DMS114 treated with DMSO at 0.1 percent for 48 hours (cell line): ENCODE data around the gene CTNNA3.

Experiments
- DNase-seq: peaks from one replicate; lab custom pipeline; 2025; ENCODE audit not compliant: unreplicated experiment; lab: John Stamatoyannopoulos, UW

The CTNNA3 gene

GRCh38 chr10:66778351-66778750 lies 917.6 kb downstream of the CTNNA3 start:
- DNase-seq, result no peak

GRCh38 chr10:66777665-66778064 lies 918.3 kb downstream of the CTNNA3 start:
- no peak for DNase-seq

DNA sequence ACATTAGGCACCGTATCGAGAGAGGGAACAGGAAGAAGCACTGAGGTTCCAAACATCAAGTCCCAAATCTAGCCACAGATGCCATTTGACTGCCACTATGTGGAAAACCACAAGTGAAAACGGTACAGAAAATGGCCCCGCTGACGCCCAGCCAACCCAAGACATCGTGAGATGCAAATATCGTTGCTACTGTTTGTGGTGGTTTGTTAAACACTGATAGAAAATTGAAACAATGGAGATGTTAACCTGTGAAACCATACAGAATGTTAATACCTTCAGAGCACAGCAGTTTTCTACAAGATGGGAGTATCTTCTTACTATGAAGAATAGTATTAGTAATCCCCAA lies 922.5 kb downstream of the CTNNA3 start:
- no peak for DNase-seq

DNA sequence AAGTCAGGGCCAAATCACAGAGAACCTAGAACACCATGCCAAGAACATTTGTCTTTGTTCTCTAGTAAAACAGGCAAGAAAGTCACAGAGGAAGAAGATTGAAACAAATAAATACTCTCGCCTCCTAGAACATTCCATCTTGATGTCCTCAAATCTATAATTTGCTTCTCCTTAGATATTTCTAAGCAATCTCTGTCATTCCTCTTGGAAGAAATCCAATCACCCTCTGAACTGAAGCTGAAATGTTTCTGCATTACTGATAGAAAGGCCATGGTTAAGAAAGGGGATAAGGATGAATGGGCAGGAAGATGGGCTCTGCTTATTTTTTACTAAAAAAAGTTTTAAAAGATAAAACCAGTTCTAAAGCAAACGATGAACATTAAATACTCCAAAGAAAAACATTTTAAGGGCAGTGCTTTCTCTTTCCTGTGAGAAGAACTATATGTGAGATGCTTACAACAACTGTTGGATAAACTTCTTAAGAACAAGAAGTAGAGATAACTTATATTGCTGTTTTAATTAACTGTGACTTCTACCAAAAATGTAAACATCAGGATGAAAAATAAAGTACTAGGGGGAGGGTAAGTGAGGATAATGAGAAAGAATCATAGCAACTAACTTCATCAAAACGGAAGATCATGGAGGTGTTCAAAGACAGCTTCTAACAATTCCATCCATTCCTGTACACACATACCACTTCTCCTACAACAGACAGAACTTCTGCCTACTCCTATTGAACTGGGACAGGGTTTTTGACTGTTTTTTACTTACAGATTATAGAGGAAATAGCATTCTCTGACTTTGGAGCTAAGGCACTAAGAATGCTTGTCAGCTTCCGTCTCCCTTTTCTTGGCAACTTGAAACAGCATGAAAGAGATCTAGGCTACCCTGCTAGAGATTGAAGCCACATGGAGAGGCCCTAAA lies 923.2 kb downstream of the CTNNA3 start:
- DNase-seq, result no peak

- no peak for DNase-seq
Observed at GRCh38 chr10:66767707-66768106, 928.3 kb downstream of the CTNNA3 start.

- no peak for DNase-seq
Observed at GRCh38 chr10:66762218-66762729, 933.7 kb downstream of the CTNNA3 start.

DNA sequence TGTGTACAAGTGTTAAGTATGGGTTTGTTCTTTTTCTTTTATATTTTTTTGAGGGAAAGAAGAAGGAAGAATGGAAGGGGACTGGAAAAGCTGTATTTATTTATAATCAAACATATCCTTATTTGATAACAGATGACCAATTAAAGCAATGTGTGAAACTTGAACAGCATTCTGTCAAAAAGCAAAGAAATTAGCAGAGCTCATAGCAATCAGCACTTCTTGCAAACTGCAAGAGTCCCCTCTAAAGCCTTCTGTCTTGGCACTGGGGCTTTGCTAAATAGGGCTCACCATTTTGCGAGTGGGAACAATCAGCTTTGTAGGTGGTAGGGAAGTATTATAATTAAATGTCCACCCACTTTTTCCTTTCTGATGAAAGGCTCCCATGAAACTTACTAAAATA lies 935.1 kb downstream of the CTNNA3 start:
- no peak for DNase-seq

GRCh38 chr10:66755474-66755873 lies 940.5 kb downstream of the CTNNA3 start:
- no peak for DNase-seq

DNA sequence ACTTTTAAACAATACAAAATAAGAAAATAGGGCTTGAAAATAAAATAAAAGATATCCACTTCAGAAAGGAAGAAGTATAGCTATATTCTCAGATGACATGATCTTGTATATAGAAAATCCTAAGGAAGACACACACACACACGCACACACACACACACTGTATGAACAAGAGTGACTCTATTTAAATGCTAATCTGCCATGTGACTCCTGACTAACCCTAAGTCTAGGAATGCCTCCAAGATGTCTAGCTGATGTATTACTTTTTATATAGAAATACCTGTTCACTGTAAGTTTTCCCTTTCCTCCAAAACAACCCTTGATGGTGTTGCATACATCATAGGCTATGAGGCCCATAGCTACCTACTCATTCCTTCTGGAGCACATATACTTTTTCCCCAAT lies 943.3 kb downstream of the CTNNA3 start:
- no peak for DNase-seq

DNA sequence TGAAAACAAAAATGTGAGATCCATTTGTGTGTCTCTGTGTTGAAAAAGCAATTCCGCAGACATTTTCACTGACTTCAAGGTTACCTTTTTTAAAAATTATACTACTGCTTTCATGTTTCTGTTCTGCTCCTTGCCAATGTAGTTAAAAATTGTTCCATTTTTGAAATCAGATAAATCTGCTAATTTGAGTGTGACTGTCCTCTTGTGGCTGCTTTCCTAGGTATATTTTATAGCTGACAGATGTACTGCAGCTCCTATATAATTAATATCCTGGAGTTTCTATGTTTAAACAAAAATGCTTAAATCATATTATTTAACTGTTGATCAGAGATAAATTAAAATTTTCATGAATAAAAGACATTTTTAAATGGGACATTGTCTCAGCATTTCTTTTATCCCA lies 947.8 kb downstream of the CTNNA3 start:
- no peak for DNase-seq

GRCh38 chr10:66747451-66747850 lies 948.5 kb downstream of the CTNNA3 start:
- DNase-seq, result no peak

DNA sequence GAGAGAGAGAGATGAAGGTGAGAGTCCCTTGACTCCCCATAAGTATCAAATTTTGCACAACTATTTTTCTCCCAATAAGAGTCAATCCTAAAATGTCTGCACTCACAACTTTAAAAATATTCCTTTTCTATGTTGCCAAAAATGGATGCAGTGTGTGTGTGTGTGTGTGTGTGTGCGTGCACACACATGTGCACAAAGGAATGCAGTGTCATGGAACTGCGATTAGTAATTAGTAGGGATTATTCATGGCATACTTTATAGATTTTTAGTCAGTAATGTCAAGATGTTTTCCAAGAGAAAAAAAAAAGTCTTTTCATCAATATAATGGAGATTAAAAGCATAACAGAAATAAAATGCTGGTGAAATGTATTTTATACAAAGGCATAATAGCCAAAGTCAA lies 949.3 kb downstream of the CTNNA3 start:
- DNase-seq, result no peak

DNA sequence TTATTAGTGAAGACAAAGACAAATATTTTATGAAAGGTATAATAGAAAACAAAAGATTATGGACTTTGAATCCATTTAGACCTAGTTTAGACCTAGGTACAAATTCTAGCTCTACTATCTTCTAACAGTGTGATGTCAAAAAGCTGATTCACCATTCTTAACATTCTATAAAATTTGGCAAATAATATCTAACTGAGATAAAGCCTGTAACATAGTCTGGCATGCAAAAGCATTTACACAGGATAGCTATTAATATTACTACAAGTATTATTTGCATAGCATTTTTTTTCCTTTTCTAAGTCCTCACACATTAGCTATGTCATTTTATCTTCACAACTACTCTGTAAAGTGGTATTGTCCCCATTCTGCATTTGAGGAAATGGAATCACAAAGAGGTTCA lies 949.7 kb downstream of the CTNNA3 start:
- DNase-seq, result no peak

DNA sequence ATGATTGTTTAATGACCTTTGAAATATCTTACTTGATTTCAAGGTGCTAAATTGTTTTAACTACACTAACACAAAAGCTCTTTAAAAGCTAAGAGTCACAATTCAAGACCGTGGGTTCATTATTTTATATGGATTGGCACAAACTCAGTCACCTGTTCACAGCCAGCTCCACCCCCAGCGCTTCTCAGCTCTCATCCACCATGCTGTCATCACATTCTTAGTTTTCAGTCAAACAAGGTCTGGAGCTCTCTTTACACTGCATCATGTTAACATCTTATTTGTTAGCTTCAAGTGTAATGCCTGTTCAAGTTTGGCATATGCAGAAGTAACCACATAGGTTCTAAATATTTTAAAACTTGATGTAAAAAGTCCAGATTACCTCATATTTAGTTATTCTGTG lies 951.1 kb downstream of the CTNNA3 start:
- DNase-seq, result no peak

- DNase-seq, result no peak
Observed at GRCh38 chr10:66737241-66737640, 958.8 kb downstream of the CTNNA3 start.

GRCh38 chr10:66723608-66724400 lies 972.2 kb downstream of the CTNNA3 start:
- no peak for DNase-seq

DNA sequence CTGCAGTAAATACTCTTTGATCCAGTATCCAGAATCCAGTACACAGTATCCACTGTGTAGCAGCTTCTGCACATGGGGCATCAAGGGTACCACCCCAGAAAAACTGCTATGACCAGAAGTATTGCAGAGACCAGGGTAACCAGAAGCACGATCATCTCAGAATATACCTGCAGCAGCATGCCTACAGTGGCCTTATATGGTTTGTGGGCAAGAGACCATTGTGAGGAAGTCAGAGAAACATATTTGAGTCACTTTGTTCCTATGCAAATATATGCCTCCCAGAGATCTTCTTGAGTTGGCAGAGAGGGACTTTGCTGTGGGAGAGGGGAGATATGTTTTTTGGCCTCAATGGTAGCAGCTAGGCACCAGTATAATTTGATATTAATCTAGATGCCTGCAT lies 976.5 kb downstream of the CTNNA3 start:
- no peak for DNase-seq

GRCh38 chr10:66717231-66717981 lies 978.6 kb downstream of the CTNNA3 start:
- DNase-seq, result no peak

DNA sequence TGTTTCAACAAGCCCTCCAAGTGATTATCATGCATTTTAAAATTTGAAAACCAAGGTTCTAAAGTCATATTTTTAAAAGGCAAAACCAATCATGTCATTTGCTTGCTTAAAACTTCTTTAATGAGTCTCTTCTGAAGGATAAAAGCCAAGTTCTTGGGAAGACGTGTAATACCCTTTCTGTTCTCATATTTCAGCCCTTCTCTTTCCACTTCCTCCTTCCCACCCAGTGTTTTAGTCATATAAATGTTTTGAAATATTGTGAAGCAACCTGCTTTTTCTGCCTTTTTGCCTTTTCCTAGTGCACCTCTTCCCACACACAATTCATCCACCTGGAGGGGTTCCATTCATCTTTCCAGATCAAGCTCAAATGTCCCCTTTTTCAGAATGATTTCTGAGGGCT lies 981.3 kb downstream of the CTNNA3 start:
- DNase-seq, result no peak

- DNase-seq, result no peak
Observed at GRCh38 chr10:66713387-66713786, 982.6 kb downstream of the CTNNA3 start.

- no peak for DNase-seq
Observed at GRCh38 chr10:66698069-66698468, 997.9 kb downstream of the CTNNA3 start.
